HL-60/S4 (cell line): ENCODE measurements around the gene RUNX3.

Source experiments
- in situ Hi-C: fragments of 300-500 bp; cut with MboI; formaldehyde crosslinking; loops from 2 replicates; pipeline ENCODE4 v1.14.3; 2022; ENCODE audit warnings: low sequenced_read_pairs

The RUNX3 gene

GRCh38 chr1:24850328-24850920 lies 79.7 kb downstream of the RUNX3 start:
- in situ Hi-C loops = loop anchor here (25.0 kb wide), 1 partner anchor 962 kb away; the partner anchor contains the start of genes MTFR1L and SELENON

DNA sequence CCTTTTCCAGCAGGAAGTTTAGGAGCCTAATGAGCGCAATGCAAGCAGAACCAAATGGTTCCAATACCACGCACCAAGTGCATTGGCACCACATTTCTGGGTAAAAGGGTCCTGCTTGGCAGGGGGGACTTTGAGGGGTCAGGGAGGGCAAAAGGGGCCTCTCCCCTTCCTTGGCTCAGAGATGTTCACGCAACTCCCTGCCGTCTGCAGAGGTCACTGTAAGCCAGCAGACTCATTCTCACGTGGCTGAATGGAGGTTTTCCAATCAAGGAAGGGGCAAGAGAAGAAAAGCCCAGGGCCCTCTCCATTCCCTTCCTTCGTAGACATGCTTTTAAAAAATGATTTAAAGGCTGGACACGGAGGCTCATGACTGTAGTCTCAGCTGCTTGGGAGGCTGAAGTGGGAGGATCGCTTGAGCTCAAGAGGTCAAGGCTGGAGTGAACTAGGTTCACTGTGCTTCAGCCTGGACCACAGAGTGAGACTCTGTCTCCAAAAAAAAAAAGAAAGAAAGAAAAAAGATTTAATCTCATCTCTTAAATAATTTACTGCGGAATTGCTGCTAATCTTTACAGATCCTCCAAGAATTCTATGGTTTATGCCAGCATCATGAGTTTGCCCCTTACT lies 80.3 kb downstream of the RUNX3 start:
- in situ Hi-C loops = loop anchor here (5.0 to 25.0 kb wide), 2 partner anchors 358 to 963 kb away; partner anchors contain the start of genes MTFR1L and SELENON
